GM12878 (cell line): ENCODE results near the gene APBA3. TPM values are rescaled to one million over a fixed set of nuclear protein-coding genes. Genes with fewer than 3 reads are reported as not detected.
A peak's percentile ranks its signal among the peaks of the same experiment; 100 is the strongest.

Experiments used
- ATAC-seq: fragments of 200-7000 bp; cut with Tn5 transposase; 3 replicates; pipeline ENCODE4 v1.9.1; 2020; ENCODE audit warnings: mild to moderate bottlenecking, moderate library complexity
- BruUV-seq: library from RNA; stranded (reverse); fragments of 400-500 nt; replicated peaks from 2 replicates; lab custom pipeline; 2021; lab: Mats Ljungman, UMichigan
- CTCF ChIA-PET: fragments of 300-600 bp; sonication (Branson Sonifier 250); formaldehyde crosslinking; extraction: SDS; loops from one replicate; lab custom pipeline; 2021; ENCODE audit warnings: inconsistent platforms; lab: Yijun Ruan, JAX
- POLR2A ChIA-PET: fragments of 350-600 bp; formaldehyde crosslinking; extraction: SDS; loops from one replicate; lab custom pipeline; 2021; ENCODE audit warnings: inconsistent platforms; lab: Charles Lee
- RAD21 ChIA-PET: fragments of 300-600 bp; sonication (Branson Sonifier 250); formaldehyde crosslinking; loops from one replicate; lab custom pipeline; 2023; ENCODE audit warnings: antibody characterized with exemption; ENCODE audit not compliant: unreplicated experiment; lab: Charles Lee
- SMC1A ChIA-PET: fragments of 300-600 bp; sonication (Branson Sonifier 250); formaldehyde crosslinking; loops from one replicate; lab custom pipeline; 2023; ENCODE audit not compliant: unreplicated experiment, uncharacterized antibody; lab: Charles Lee
- DNase-seq: peaks from one replicate; pipeline ENCODE4 v3.0.0-alpha.2; 2011; ENCODE audit warnings: low read depth, low spot score
- FAIRE-seq: peaks from 3 replicates; lab custom pipeline; 2011; peaks lifted over from hg19 to GRCh38; lab: Jason Lieb, UNC
- H2AFZ ChIP-seq: 2 replicates; pipeline ENCODE4 v1.6.0; 2011; ENCODE audit warnings: low read depth, low read length, control low read depth; ENCODE audit not compliant: control insufficient read depth
- H3K27ac ChIP-seq: 2 replicates; pipeline ENCODE4 v1.5.1; 2011; ENCODE audit warnings: control low read depth; ENCODE audit not compliant: control insufficient read depth, insufficient read depth
- H3K27me3 ChIP-seq, 2 experiments: replicated peaks in 1 of 2; 2 replicates each; pipeline versions ENCODE4 v1.6.0 to v1.6.1; 2011; ENCODE audit warnings: low read length in 1 of 2; ENCODE audit not compliant: control insufficient read depth in 2 of 2, insufficient read depth in 2 of 2
- H3K36me3 ChIP-seq, 2 experiments: 2 replicates each; pipeline ENCODE4 v1.5.1; 2011; ENCODE audit warnings: low read length in 1 of 2; ENCODE audit not compliant: control insufficient read depth in 2 of 2, insufficient read depth in 2 of 2
- H3K4me1 ChIP-seq: 2 replicates; pipeline ENCODE4 v1.6.1; 2011; ENCODE audit warnings: mild to moderate bottlenecking, low read length, moderate library complexity, mixed read lengths; ENCODE audit not compliant: control insufficient read depth, insufficient read depth
- H3K4me2 ChIP-seq: 2 replicates; pipeline ENCODE4 v1.6.0; 2011; ENCODE audit warnings: control low read depth; ENCODE audit not compliant: control insufficient read depth, insufficient read depth
- H3K4me3 ChIP-seq: fragments of 200-600 bp; sonication (generic); 2 replicates; pipeline ENCODE4 v1.5.1; 2016
- H3K79me2 ChIP-seq: 2 replicates; pipeline ENCODE4 v1.6.0; 2011; ENCODE audit warnings: low read length; ENCODE audit not compliant: control insufficient read depth, insufficient read depth
- H3K9ac ChIP-seq: 2 replicates; pipeline ENCODE4 v1.8.0; 2011; ENCODE audit warnings: low read length, control low read depth, mixed read lengths; ENCODE audit not compliant: control insufficient read depth, insufficient read depth
- H3K9me3 ChIP-seq: replicated peaks from 3 replicates; pipeline ENCODE4 v1.5.1; 2011; ENCODE audit warnings: mild to moderate bottlenecking, low read length; ENCODE audit not compliant: control insufficient read depth, insufficient read depth
- H4K20me1 ChIP-seq: 2 replicates; pipeline ENCODE4 v1.6.0; 2011; ENCODE audit not compliant: control insufficient read depth, insufficient read depth
- BMI1 ChIP-seq: fragments of 450-650 bp; IDR thresholded peaks from 2 replicates; pipeline ENCODE4 v1.6.1; 2016; ENCODE audit warnings: mild to moderate bottlenecking, moderate library complexity, borderline replicate concordance
- CEBPB ChIP-seq, 2 experiments: fragments of 150-350 bp in 1 of 2; IDR thresholded peaks; 2 replicates each; pipeline ENCODE4 v1.6.1; 2012 to 2014; ENCODE audit warnings: low read depth in 2 of 2, low read length in 2 of 2, borderline replicate concordance in 1 of 2, inconsistent platforms in 1 of 2
- CREM ChIP-seq: IDR thresholded peaks from 2 replicates; pipeline ENCODE4 v1.6.1; 2014; ENCODE audit warnings: antibody characterized with exemption, low read depth
- HCFC1 ChIP-seq: fragments of 150-350 bp; IDR thresholded peaks from 2 replicates; pipeline ENCODE4 v1.6.1; 2014; ENCODE audit warnings: low read length
- NR2C1 ChIP-seq: fragments of 450-650 bp; IDR thresholded peaks from 2 replicates; pipeline ENCODE4 v1.6.1; 2017; ENCODE audit warnings: antibody characterized with exemption, mild to moderate bottlenecking, moderate library complexity
- SIX5 ChIP-seq: IDR thresholded peaks from 2 replicates; pipeline ENCODE4 v1.6.1; 2011; ENCODE audit warnings: mild to moderate bottlenecking, low read depth, low read length, moderate library complexity; ENCODE audit not compliant: severe bottlenecking
- SMC3 ChIP-seq: IDR thresholded peaks from 2 replicates; pipeline ENCODE4 v1.6.1; 2011; ENCODE audit warnings: low read length, improper control_type of control experiment, borderline replicate concordance
- SREBF2 ChIP-seq: IDR thresholded peaks from 2 replicates; pipeline ENCODE4 v1.6.1; 2012; ENCODE audit warnings: mild to moderate bottlenecking, low read length
- SRF ChIP-seq, 2 experiments: IDR thresholded peaks; 2 replicates each; pipeline ENCODE4 v1.6.1; 2011; ENCODE audit warnings: low read depth in 2 of 2, low read length in 2 of 2, mild to moderate bottlenecking in 1 of 2, moderate library complexity in 1 of 2
- STAT3 ChIP-seq: IDR thresholded peaks from 2 replicates; pipeline ENCODE4 v1.6.1; 2011; ENCODE audit warnings: low read depth, low read length, improper control_type of control experiment
- ZBTB40 ChIP-seq: fragments of 450-650 bp; IDR thresholded peaks from 2 replicates; pipeline ENCODE4 v1.6.1; 2016; ENCODE audit warnings: mild to moderate bottlenecking, moderate library complexity, borderline replicate concordance
- ZNF274 ChIP-seq: IDR thresholded peaks from one replicate; pipeline ENCODE4 v1.8.0; 2011; ENCODE audit not compliant: insufficient read length, insufficient read depth
- WGBS: methylation state at CpG from one replicate; pipeline ENCODE4 v1.1.6; 2016; ENCODE audit warnings: low lambda C conversion rate; ENCODE audit not compliant: insufficient replicate concordance, insufficient coverage; ENCODE audit errors: missing lambda C conversion rate; 5-methylcytosine and 5-hydroxymethylcytosine counted together
- in situ Hi-C: fragments of 300-500 bp; cut with MboI; formaldehyde crosslinking; loops from 9 replicates; pipeline ENCODE4 v1.14.3; 2018; ENCODE audit warnings: mixed read lengths
- intact Hi-C: fragments of 100-400 bp; cut with micrococcal nuclease; formaldehyde crosslinking; loops from one replicate; pipeline ENCODE4 v1.14.2; 2022; ENCODE audit not compliant: unreplicated experiment
- polyA plus RNA-seq, 11 experiments: library from polyadenylated mRNA; depleted of rRNA in 4 of 11; unstranded in 6 of 11; stranded (reverse) in 5 of 11; fragments of >200 nt; fragmentation: Nextera tagmentation in 4 of 11; fragmentation: Illumina TruSeq in 1 of 11; extraction: Ambion mirVana in 4 of 11; extraction: Trizol in 1 of 11; gene quantifications; 1 replicate in 1 of 11; 2 replicates in 10 of 11; pipeline versions ENCODE4 v1.2.1 to v1.2.3, GENCODE V29; 2011 to 2016; ENCODE audit warnings: inconsistent platforms in 2 of 11, missing spikeins in 2 of 11, low read depth in 1 of 11
- total RNA-seq, 4 experiments: library from RNA; depleted of rRNA in 3 of 4; stranded (reverse); fragments of >200 nt in 3 of 4; fragmentation: Illumina TruSeq in 1 of 4; extraction: Trizol in 1 of 4; gene quantifications; 2 replicates each; pipeline versions ENCODE4 v1.2.1 to v1.2.3, GENCODE V29; 2013 to 2021

Gene APBA3
- total and polyA plus RNA-seq, 10 of the 15 experiments (the other 5 are each of a cell fraction or from before 2014, with no cell fraction given): 0.31 to 36.4 (median 18.3) TPM

DNA sequence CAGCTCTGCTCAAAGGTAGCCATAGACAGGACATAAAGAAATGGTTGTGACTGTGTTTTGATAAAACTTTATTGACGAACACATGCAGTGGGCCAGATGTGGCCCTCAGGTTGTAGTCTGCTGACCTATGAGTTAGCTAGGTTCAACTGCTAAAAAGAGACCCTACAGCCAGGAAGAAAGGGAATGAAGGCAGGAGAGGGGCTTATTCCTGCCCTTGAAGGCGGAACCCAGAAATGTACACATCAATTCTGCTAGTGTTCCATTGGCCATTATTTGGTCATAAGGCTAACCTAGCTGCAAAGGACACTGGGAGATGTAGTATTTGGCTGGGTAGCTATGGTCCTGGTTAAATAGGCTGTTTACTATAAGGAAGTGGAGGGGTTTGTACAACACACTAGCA is 18.0 kb downstream of the APBA3 start:
- DNase-seq (no peak), FAIRE-seq (peak; percentile 84), ATAC-seq (peak; percentile 81)
- ChIA-PET POLR2A (interaction anchor here (0.6 kb wide), 1 partner anchor 523 kb away, joined by 7 read pairs; no protein-coding TSS in a partner anchor), CTCF (interaction anchor here (0.9 kb wide), 1 partner anchor 105 kb away, joined by 3 read pairs; no protein-coding TSS in a partner anchor), SMC1A (interaction anchor here (2.0 kb wide), 1 partner anchor 19 kb away, joined by 8 read pairs; the partner anchor contains the start of gene MRPL54), RAD21 (no interaction called here)
- TF ChIP-seq SIX5 (peak; percentile 61), SMC3 (no peak), HCFC1 (peak; percentile 51), CEBPB (IDR thresholded peaks at IDR 0.05; ENCODE audit: borderline replicate concordance in 1 of 2, low read depth in 2 of 2, low read length in 2 of 2) (no peak), CREM (no peak), SRF (IDR thresholded peaks at IDR 0.05; ENCODE audit: low read depth in 2 of 2, low read length in 2 of 2) (no peak), NR2C1 (no peak), ZBTB40 (peak; percentile 89), STAT3 (no peak), ZNF274 (no peak), SREBF2 (no peak), BMI1 (no peak)
- H4K20me1 ChIP-seq: no peaks in the 10 kb centered on the region
- no peaks in the 10 kb centered on the region for H3K79me2 ChIP-seq
- no peaks in the 10 kb centered on the region for H3K36me3 ChIP-seq
- no peaks in the 10 kb centered on the region for H3K4me1 ChIP-seq
- intact Hi-C loops (no loop called here), in situ Hi-C loops (no loop called here)
- no peak overlapping the region for H3K9ac ChIP-seq
- WGBS: 59% methylated on average over 2 of the region's 2 CpGs
- H3K9me3 ChIP-seq: no peaks in the 10 kb centered on the region
- H3K27ac ChIP-seq: no peak overlapping the region
- H3K27me3 ChIP-seq: no peaks in the 10 kb centered on the region
- BruUV-seq: no TSS peak
- no peak overlapping the region for H3K4me3 ChIP-seq
- H2AFZ ChIP-seq: no peak overlapping the region
- H3K4me2 ChIP-seq: no peak overlapping the region
